GM21723 (cell line): ENCODE results near the gene NOC2L.
"Not testable (repeated sequence)": the region's sequence is repeated elsewhere in the genome, so short reads cannot be mapped to it uniquely, and the experiment has no call there.

Experiments used
- ATAC-seq: cut with Tn5 transposase; IDR thresholded peaks from one replicate; pipeline ENCODE4 v1.9.1; 2021; ENCODE audit warnings: mild to moderate bottlenecking, moderate library complexity; ENCODE audit not compliant: unreplicated experiment

The NOC2L gene

GRCh38 chr1:907611-908451 lies 51.2 kb downstream of the NOC2L start:
- no peak for ATAC-seq

- ATAC-seq, result no peak
Measured at GRCh38 chr1:906600-907420, 52.2 kb downstream of the NOC2L start.

DNA sequence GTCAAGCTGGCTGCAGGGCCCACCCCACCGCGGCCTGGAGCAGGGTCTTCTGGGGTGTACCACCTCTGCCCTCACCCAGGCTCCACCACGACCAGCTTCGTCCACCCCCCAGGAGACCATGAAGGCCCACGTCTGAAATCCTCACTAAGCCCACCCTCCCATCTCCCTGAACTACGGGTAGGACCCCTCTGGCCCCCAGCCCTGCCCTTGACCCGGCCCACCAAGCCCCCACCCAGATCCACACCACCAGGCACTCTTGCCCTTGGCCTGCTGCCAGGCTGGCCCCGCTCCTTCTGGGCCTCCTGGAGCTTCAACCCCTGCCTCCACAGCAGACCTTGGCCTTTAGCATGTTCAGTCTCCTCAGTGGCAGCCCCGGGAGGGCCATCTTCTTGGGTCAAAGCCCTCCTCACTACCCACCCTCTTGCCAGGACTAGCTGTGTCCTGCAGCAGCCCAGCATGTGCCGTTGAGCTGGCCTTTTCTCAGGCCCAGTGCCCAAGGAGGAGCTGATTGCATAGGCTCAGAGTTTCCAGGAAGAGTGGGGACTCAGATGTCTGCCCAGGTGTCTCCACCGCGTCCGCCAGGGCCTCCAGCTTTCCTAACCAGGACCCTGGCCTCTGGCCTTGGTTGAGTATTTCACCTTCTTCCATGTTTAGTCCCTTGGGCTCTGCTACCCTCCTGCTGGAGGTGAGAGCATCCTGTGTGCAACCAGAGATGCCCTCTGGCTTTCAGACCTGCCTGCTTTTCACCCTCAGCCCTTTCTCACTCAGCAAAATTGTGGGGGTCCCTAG lies 53.1 kb downstream of the NOC2L start:
- ATAC-seq, result no peak

DNA sequence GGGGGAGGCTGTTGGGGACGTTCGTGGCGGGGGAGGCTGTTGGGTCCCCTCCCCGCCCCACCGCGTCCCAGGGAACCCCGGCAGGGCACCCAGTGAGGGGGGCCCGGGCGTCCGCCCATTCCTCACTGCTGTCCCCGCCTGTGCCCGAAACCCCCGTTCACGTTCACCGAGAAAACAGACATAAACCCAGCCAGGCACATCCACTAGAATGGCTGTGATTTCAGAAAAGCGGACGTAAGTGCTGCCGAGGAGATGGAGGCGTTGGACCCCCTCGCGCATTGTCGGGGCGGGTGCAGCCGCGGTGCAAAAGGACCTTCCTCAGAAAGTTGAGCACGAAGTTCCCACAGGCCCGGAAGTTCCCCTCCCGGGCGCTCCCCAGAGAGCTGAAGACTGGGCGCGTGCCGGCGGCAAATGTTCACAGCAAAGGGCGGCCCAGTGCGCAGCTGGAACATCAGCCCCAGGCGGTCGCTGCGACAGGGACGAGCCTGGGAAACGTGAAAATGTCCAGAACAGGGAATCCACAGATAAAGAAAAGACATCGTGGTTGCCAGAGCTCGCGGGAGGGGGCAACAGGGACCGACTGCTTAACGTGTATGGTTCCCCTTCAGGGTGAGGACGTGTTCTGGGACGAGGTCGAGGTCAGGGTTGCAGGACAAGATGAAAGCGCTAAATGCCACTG lies 53.8 kb downstream of the NOC2L start:
- ATAC-seq, result no peak

- peak; percentile 63 for ATAC-seq
Measured at GRCh38 chr1:904310-904950, 54.6 kb downstream of the NOC2L start.

DNA sequence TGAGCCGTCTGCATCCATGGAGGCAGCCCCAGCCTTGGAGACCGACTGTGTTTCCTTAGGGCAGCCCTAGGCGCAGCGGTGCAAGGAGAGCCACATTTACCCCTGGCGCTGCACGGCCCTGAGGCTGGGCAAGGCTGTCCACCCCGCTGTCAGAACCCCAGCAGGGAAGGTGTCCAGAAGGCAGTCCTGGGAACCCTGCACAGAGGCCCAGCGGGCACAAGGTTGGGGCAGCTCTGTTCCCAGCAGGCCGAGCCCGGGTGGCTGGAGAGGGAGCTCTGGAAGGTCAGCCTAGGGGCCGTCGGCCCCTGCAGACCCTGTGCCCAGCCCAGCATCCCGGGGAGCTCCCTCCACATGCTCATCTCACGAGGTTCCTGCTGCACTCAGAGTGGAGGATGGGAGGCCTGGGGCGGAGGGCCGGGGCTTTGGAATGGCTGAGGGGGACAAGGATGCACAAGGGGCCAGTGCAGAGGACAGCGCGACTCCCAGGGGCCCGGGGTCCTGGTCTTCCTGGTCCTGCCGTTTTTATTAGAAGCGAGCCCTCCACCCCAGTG lies 55.3 kb downstream of the NOC2L start:
- ATAC-seq, result no peak

- ATAC-seq, result no peak
Measured at GRCh38 chr1:903305-903704, 55.8 kb downstream of the NOC2L start.

GRCh38 chr1:902802-903201 lies 56.3 kb downstream of the NOC2L start:
- no peak for ATAC-seq

GRCh38 chr1:901108-901859 lies 57.8 kb downstream of the NOC2L start:
- no peak for ATAC-seq

- ATAC-seq, result no peak
Measured at GRCh38 chr1:899636-900317, 59.3 kb downstream of the NOC2L start.

GRCh38 chr1:897951-898350 lies 61.1 kb downstream of the NOC2L start:
- not testable (repeated sequence) for ATAC-seq

DNA sequence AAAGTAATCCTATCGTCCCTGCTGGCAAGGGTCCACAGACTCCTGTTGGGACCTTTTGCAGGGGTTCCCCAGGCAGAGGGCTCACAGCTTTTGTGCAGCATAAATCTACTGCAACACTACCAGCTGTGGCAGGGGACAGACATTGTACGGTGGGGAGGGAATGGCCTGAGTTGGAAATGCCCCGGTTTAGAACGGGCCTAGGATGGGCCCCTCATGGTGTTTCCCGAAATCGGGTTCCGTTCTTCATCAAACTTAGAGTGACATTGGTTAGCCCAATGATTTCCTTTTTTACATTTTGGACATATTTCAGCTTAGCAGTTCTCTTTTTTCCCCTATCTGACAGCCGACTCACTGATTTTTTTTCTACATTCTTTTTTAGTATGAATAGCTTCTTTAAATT lies 61.8 kb downstream of the NOC2L start:
- ATAC-seq, result no peak
